K562 (cell line): ENCODE results near the gene CORT. TPM values are rescaled to one million over a fixed set of nuclear protein-coding genes. Genes with fewer than 3 reads are reported as not detected.

Source experiments
- ADNP ChIP-seq: fragments of 200-800 bp; sonication (Bioruptor generic); IDR thresholded peaks from 2 replicates; pipeline ENCODE4 v1.6.1; 2016; ENCODE audit warnings: missing genetic modification characterization, missing compliant biosample characterization
- C11orf30 ChIP-seq: fragments of 450-650 bp; IDR thresholded peaks from 2 replicates; pipeline ENCODE4 v1.6.1; 2016; ENCODE audit warnings: low read depth, mild to moderate bottlenecking
- HIVEP1 ChIP-seq: fragments of 250-450 bp; sonication (Bioruptor Pico); IDR thresholded peaks from 2 replicates; pipeline ENCODE4 v1.4.0; 2020; ENCODE audit warnings: mild to moderate bottlenecking
- HNRNPLL ChIP-seq: fragments of 200-400 bp; formaldehyde crosslinking; IDR thresholded peaks from 2 replicates; pipeline ENCODE4 v1.6.1; 2017; ENCODE audit warnings: low read length, low read depth, mild to moderate bottlenecking; ENCODE audit not compliant: poor library complexity, severe bottlenecking
- MEIS2 ChIP-seq: fragments of 450-650 bp; IDR thresholded peaks from 2 replicates; pipeline ENCODE4 v1.6.1; 2014; ENCODE audit warnings: mild to moderate bottlenecking; ENCODE audit not compliant: partially characterized antibody
- NCOA6 ChIP-seq: fragments of 450-650 bp; IDR thresholded peaks from 2 replicates; pipeline ENCODE4 v1.6.1; 2017; ENCODE audit warnings: mild to moderate bottlenecking
- PTBP1 ChIP-seq: fragments of 200-400 bp; formaldehyde crosslinking; IDR thresholded peaks from 2 replicates; pipeline ENCODE4 v1.6.1; 2017; ENCODE audit warnings: low read depth, low read length
- RFX1 ChIP-seq: fragments of 450-650 bp; IDR thresholded peaks from 2 replicates; pipeline ENCODE4 v1.6.1; 2016; ENCODE audit warnings: mild to moderate bottlenecking, moderate library complexity
- SAP30 ChIP-seq: fragments of 200-600 bp; sonication (generic); IDR thresholded peaks from 2 replicates; pipeline ENCODE4 v1.6.1; 2012; ENCODE audit warnings: borderline replicate concordance, low read depth, mild to moderate bottlenecking, moderate library complexity, low read length, control low read depth, inconsistent platforms; ENCODE audit not compliant: insufficient read depth, poor library complexity, severe bottlenecking
- SIN3B ChIP-seq: fragments of 450-650 bp; IDR thresholded peaks from 2 replicates; pipeline ENCODE4 v1.6.1; 2017; ENCODE audit warnings: low read depth, mild to moderate bottlenecking, moderate library complexity
- SMARCA5 ChIP-seq: fragments of 450-650 bp; IDR thresholded peaks from 2 replicates; pipeline ENCODE4 v1.6.1; 2016
- SP1 ChIP-seq: sonication (generic); formaldehyde crosslinking; IDR thresholded peaks from 2 replicates; pipeline ENCODE4 v1.8.1; 2022; ENCODE audit warnings: mild to moderate bottlenecking, missing genetic modification reagents
- ZKSCAN1 ChIP-seq: fragments of 150-350 bp; IDR thresholded peaks from 2 replicates; pipeline ENCODE4 v1.6.1; 2016; ENCODE audit warnings: low read depth, low read length
- ZNF134 ChIP-seq: fragments of 250-450 bp; sonication (Bioruptor Pico); conservative IDR thresholded peaks from 2 replicates; pipeline ENCODE4 v1.4.0; 2020
- ZNF175 ChIP-seq: fragments of 200-800 bp; sonication (Bioruptor generic); IDR thresholded peaks from 2 replicates; pipeline ENCODE4 v1.6.1; 2016; ENCODE audit warnings: low read depth, mild to moderate bottlenecking, missing genetic modification characterization, missing compliant biosample characterization
- ZSCAN29 ChIP-seq: fragments of 450-650 bp; IDR thresholded peaks from 2 replicates; pipeline ENCODE4 v1.6.1; 2017
- polyA plus RNA-seq, 8 experiments: library from polyadenylated mRNA; depleted of rRNA in 4 of 8; stranded (reverse) in 5 of 8; unstranded in 3 of 8; fragments of >200 nt; fragmentation: Nextera tagmentation in 2 of 8; fragmentation: Illumina TruSeq in 1 of 8; extraction: Ambion mirVana in 2 of 8; extraction: Trizol in 1 of 8; gene quantifications; 2 replicates each; pipeline versions ENCODE4 v1.2.1 to v1.2.3, GENCODE V29; 2011 to 2014; ENCODE audit warnings: inconsistent platforms in 1 of 8, missing spikeins in 1 of 8
- total RNA-seq, 7 experiments: library from RNA; depleted of rRNA in 6 of 7; stranded (reverse); fragments of >200 nt in 6 of 7; fragmentation: Illumina TruSeq in 2 of 7; extraction: Trizol in 2 of 7; gene quantifications; 2 replicates each; pipeline versions ENCODE4 v1.2.1 to v1.2.3, GENCODE V29; 2011 to 2021; ENCODE audit warnings: low replicate concordance in 1 of 7
- TF ChIP-seq, protein P1 (sequence below): fragments of 450-650 bp; IDR thresholded peaks from 2 replicates; pipeline ENCODE4 v1.6.1; 2016; ENCODE audit warnings: mild to moderate bottlenecking, moderate library complexity

CORT gene
- total and polyA plus RNA-seq, 9 of the 15 experiments (the other 6 are each of a cell fraction or from before 2014, with no cell fraction given), result 0.08 to 0.54 (median 0.13) TPM; not detected in 5

DNA sequence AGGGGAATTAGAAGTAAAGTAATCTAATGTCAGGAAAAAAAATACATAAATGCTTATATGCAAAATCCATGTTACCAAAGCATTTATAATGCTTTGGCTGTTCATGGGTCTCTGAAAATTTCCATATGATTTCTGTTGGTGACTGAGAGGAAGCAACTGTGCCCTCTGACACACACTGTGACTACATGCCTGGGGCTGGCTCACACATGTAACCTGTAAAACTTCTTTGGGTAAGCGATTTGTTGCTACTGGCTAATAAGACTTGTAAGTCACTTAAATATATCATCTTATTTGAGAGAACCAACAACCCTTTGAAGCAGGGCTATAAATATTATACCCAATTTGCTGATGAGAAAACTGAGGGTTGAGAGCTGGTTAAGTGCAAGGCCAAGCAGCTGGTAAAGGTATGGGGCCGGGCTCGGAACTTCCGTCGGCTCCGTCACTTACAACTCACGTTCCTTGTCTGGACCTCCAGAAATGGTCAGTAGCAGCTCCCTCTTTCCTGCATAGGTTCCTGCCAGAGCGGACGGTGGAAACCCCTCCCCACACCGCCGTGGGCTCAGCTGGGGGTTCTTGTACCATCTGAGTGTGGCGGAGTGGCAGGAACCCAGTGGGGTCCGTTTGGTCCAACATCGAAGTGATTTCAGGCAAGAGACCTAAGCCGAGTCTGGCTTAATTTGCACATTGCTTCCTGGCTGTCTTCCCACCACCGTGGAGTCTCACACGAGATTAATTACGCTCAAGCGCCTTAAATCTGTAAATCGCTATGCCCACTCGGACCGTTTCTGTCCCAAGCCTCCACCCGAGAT is 21.8 kb downstream of the CORT start (continued):
- TF ChIP-seq SIN3B (no peak), HNRNPLL (no peak), NCOA6 (no peak), SAP30 (peak; percentile 18), ZSCAN29 (0 out of 2 replicates have a peak, but pooled peaks have one; percentile 43), RFX1 (no peak), ZNF134 (CRISPR knock-in tag) (no peak), SP1 (CRISPR knock-in tag) (0 out of 2 replicates have a peak, but pooled peaks have one; percentile 4), ADNP (tag) (peak; percentile 96), HIVEP1 (no peak), ZKSCAN1 (peak; percentile 91), MEIS2 (no peak), SMARCA5 (peak; percentile 87), C11orf30 (0 out of 2 replicates have a peak, but pooled peaks have one; percentile 4), PTBP1 (0 out of 2 replicates have a peak, but pooled peaks have one; percentile 76), ZNF175 (no peak)
- TF ChIP-seq, protein P1, sequence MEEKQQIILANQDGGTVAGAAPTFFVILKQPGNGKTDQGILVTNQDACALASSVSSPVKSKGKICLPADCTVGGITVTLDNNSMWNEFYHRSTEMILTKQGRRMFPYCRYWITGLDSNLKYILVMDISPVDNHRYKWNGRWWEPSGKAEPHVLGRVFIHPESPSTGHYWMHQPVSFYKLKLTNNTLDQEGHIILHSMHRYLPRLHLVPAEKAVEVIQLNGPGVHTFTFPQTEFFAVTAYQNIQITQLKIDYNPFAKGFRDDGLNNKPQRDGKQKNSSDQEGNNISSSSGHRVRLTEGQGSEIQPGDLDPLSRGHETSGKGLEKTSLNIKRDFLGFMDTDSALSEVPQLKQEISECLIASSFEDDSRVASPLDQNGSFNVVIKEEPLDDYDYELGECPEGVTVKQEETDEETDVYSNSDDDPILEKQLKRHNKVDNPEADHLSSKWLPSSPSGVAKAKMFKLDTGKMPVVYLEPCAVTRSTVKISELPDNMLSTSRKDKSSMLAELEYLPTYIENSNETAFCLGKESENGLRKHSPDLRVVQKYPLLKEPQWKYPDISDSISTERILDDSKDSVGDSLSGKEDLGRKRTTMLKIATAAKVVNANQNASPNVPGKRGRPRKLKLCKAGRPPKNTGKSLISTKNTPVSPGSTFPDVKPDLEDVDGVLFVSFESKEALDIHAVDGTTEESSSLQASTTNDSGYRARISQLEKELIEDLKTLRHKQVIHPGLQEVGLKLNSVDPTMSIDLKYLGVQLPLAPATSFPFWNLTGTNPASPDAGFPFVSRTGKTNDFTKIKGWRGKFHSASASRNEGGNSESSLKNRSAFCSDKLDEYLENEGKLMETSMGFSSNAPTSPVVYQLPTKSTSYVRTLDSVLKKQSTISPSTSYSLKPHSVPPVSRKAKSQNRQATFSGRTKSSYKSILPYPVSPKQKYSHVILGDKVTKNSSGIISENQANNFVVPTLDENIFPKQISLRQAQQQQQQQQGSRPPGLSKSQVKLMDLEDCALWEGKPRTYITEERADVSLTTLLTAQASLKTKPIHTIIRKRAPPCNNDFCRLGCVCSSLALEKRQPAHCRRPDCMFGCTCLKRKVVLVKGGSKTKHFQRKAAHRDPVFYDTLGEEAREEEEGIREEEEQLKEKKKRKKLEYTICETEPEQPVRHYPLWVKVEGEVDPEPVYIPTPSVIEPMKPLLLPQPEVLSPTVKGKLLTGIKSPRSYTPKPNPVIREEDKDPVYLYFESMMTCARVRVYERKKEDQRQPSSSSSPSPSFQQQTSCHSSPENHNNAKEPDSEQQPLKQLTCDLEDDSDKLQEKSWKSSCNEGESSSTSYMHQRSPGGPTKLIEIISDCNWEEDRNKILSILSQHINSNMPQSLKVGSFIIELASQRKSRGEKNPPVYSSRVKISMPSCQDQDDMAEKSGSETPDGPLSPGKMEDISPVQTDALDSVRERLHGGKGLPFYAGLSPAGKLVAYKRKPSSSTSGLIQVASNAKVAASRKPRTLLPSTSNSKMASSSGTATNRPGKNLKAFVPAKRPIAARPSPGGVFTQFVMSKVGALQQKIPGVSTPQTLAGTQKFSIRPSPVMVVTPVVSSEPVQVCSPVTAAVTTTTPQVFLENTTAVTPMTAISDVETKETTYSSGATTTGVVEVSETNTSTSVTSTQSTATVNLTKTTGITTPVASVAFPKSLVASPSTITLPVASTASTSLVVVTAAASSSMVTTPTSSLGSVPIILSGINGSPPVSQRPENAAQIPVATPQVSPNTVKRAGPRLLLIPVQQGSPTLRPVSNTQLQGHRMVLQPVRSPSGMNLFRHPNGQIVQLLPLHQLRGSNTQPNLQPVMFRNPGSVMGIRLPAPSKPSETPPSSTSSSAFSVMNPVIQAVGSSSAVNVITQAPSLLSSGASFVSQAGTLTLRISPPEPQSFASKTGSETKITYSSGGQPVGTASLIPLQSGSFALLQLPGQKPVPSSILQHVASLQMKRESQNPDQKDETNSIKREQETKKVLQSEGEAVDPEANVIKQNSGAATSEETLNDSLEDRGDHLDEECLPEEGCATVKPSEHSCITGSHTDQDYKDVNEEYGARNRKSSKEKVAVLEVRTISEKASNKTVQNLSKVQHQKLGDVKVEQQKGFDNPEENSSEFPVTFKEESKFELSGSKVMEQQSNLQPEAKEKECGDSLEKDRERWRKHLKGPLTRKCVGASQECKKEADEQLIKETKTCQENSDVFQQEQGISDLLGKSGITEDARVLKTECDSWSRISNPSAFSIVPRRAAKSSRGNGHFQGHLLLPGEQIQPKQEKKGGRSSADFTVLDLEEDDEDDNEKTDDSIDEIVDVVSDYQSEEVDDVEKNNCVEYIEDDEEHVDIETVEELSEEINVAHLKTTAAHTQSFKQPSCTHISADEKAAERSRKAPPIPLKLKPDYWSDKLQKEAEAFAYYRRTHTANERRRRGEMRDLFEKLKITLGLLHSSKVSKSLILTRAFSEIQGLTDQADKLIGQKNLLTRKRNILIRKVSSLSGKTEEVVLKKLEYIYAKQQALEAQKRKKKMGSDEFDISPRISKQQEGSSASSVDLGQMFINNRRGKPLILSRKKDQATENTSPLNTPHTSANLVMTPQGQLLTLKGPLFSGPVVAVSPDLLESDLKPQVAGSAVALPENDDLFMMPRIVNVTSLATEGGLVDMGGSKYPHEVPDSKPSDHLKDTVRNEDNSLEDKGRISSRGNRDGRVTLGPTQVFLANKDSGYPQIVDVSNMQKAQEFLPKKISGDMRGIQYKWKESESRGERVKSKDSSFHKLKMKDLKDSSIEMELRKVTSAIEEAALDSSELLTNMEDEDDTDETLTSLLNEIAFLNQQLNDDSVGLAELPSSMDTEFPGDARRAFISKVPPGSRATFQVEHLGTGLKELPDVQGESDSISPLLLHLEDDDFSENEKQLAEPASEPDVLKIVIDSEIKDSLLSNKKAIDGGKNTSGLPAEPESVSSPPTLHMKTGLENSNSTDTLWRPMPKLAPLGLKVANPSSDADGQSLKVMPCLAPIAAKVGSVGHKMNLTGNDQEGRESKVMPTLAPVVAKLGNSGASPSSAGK, result no peak
